Measurements from ENCODE around the gene P2RY11.

The P2RY11 gene

GRCh38 chr19:10091370-10091687, 20.2 kb upstream of the P2RY11 start:
- TF ChIP-seq ZFP30 (CRISPR knock-in tag; IDR thresholded peaks at IDR 0.05) (no peak), ZNF565 (CRISPR knock-in tag; conservative IDR thresholded peaks at IDR 0.05; ENCODE audit: low read depth) (no peak), RARB (CRISPR knock-in tag; IDR thresholded peaks at IDR 0.05) (no peak), PATZ1 (CRISPR knock-in tag; IDR thresholded peaks at IDR 0.05; ENCODE audit: borderline replicate concordance) (no peak), BACH2 (CRISPR knock-in tag; IDR thresholded peaks at IDR 0.05; ENCODE audit: borderline replicate concordance) (no peak), OSR1 (CRISPR knock-in tag; IDR thresholded peaks at IDR 0.05) (no peak), TOX (CRISPR knock-in tag; IDR thresholded peaks at IDR 0.05; ENCODE audit: borderline replicate concordance) (no peak), PPARA (CRISPR knock-in tag; IDR thresholded peaks at IDR 0.05; ENCODE audit: borderline replicate concordance) (no peak), ZNF8 (CRISPR knock-in tag; IDR thresholded peaks at IDR 0.05) (no peak), ZNF70 (CRISPR knock-in tag; IDR thresholded peaks at IDR 0.05) (no peak), ZFP3 (CRISPR knock-in tag; IDR thresholded peaks at IDR 0.05) (no peak), TSHZ2 (CRISPR knock-in tag; IDR thresholded peaks at IDR 0.05) (no peak), CREB5 (CRISPR knock-in tag; IDR thresholded peaks at IDR 0.05; ENCODE audit: low read depth) (no peak), ZC3H10 (CRISPR knock-in tag; IDR thresholded peaks at IDR 0.05) (no peak), ARNTL (CRISPR knock-in tag; IDR thresholded peaks at IDR 0.05; ENCODE audit: borderline replicate concordance, low read depth) (no peak), TCF4 (CRISPR knock-in tag; IDR thresholded peaks at IDR 0.05; ENCODE audit: borderline replicate concordance) (no peak), ESRRG (CRISPR knock-in tag; IDR thresholded peaks at IDR 0.05) (no peak), POU6F1 (CRISPR knock-in tag; IDR thresholded peaks at IDR 0.05; ENCODE audit: borderline replicate concordance, low read depth) (no peak), ISL1 (CRISPR knock-in tag; IDR thresholded peaks at IDR 0.05) (no peak)
- TF ChIP-seq, protein P1, sequence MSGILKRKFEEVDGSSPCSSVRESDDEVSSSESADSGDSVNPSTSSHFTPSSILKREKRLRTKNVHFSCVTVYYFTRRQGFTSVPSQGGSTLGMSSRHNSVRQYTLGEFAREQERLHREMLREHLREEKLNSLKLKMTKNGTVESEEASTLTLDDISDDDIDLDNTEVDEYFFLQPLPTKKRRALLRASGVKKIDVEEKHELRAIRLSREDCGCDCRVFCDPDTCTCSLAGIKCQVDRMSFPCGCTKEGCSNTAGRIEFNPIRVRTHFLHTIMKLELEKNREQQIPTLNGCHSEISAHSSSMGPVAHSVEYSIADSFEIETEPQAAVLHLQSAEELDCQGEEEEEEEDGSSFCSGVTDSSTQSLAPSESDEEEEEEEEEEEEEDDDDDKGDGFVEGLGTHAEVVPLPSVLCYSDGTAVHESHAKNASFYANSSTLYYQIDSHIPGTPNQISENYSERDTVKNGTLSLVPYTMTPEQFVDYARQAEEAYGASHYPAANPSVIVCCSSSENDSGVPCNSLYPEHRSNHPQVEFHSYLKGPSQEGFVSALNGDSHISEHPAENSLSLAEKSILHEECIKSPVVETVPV (CRISPR knock-in tag; IDR thresholded peaks at IDR 0.05): no peak
- ATAC-seq: no peak

DNA sequence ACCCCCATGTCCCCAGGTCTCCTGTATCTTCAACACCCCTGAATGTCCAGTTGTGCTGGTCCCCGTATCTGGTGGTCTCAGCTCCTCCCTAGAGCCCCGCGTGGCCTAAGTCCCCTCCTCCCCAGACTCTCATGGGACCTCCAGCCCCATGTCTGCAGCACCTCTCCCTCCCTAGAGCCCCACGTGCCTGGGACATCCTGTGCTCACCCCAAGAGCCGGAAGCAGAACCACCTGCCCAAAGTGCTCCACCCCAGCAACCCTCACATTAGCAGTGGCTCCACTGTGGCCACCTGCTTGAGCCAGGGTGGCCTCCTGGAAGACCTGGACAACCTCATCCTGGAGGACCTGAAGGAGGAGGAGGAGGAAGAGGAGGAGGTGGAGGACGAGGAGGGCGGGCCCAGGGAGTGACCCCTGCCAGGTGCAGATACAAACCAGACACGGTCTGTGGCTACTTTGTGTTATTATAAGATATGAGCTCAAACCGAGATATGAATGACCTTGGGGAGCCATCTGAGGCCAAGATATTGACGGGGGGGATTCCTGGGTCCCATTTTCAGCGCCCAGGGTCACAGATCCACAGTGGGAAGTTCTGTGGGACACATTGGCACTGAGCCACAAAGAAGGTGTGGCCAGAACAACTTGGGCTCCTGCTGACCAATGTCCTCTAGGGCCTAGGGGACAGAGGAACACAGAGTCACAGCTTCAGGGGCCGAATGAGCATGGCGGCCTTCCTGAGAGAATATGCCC, 19.4 kb upstream of the P2RY11 start:
- no peak for ATAC-seq
- no peak for TF ChIP-seq BACH2 (CRISPR knock-in tag; IDR thresholded peaks at IDR 0.05; ENCODE audit: borderline replicate concordance)
- TF ChIP-seq ZNF8 (CRISPR knock-in tag; IDR thresholded peaks at IDR 0.05): no peak
- no peak for TF ChIP-seq TCF4 (CRISPR knock-in tag; IDR thresholded peaks at IDR 0.05; ENCODE audit: borderline replicate concordance)
- TF ChIP-seq TOX (CRISPR knock-in tag; IDR thresholded peaks at IDR 0.05; ENCODE audit: borderline replicate concordance): no peak
- TF ChIP-seq ZFP30 (CRISPR knock-in tag; IDR thresholded peaks at IDR 0.05): no peak
- TF ChIP-seq GLIS3 (CRISPR knock-in tag; IDR thresholded peaks at IDR 0.05): no peak
- TF ChIP-seq ZNF70 (CRISPR knock-in tag; IDR thresholded peaks at IDR 0.05): no peak
- no peak for TF ChIP-seq PATZ1 (CRISPR knock-in tag; IDR thresholded peaks at IDR 0.05; ENCODE audit: borderline replicate concordance)
- TF ChIP-seq OSR1 (CRISPR knock-in tag; IDR thresholded peaks at IDR 0.05): no peak
- no peak for TF ChIP-seq CREB5 (CRISPR knock-in tag; IDR thresholded peaks at IDR 0.05; ENCODE audit: low read depth)
- TF ChIP-seq ZNF565 (CRISPR knock-in tag; conservative IDR thresholded peaks at IDR 0.05; ENCODE audit: low read depth): no peak
- no peak for TF ChIP-seq TSHZ2 (CRISPR knock-in tag; IDR thresholded peaks at IDR 0.05)
- no peak for TF ChIP-seq ESRRG (CRISPR knock-in tag; IDR thresholded peaks at IDR 0.05)
- TF ChIP-seq ISL1 (CRISPR knock-in tag; IDR thresholded peaks at IDR 0.05): no peak
- no peak for TF ChIP-seq ARNTL (CRISPR knock-in tag; IDR thresholded peaks at IDR 0.05; ENCODE audit: borderline replicate concordance, low read depth)
